B cell (primary cell): ENCODE results near the gene CFAP141.

ENCODE experiments used
- EZH2 ChIP-seq: IDR thresholded peaks from 2 replicates; pipeline ENCODE4 v1.6.1; 2012; ENCODE audit warnings: borderline replicate concordance, low read depth, mild to moderate bottlenecking, moderate library complexity, low read length; ENCODE audit not compliant: insufficient read depth, poor library complexity, severe bottlenecking
- TF ChIP-seq, protein P1 (sequence below): fragments of 200-600 bp; IDR thresholded peaks from one replicate; pipeline ENCODE4 v1.8.0; 2022; ENCODE audit warnings: antibody characterized with exemption, mild to moderate bottlenecking

DNA sequence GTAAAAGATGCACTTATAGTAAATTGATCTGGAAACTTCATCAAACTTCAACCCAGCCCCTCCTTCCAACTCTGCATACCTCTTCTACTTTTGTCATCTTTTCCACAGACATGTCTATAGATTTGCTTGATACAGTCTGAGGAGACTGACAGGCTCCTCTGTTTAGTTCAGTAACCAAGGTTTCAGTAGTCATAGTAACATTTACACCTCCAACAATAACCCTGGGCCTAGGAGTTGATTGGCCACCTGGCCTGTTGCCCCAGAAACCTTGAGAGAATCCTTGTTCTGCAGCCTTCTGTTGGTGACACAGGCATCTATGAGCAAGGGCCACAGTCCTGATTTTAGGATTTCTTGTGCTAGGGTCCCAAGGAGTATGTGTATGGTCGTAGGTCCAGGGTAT, at the start of gene CFAP141:
- TF ChIP-seq, protein P1, sequence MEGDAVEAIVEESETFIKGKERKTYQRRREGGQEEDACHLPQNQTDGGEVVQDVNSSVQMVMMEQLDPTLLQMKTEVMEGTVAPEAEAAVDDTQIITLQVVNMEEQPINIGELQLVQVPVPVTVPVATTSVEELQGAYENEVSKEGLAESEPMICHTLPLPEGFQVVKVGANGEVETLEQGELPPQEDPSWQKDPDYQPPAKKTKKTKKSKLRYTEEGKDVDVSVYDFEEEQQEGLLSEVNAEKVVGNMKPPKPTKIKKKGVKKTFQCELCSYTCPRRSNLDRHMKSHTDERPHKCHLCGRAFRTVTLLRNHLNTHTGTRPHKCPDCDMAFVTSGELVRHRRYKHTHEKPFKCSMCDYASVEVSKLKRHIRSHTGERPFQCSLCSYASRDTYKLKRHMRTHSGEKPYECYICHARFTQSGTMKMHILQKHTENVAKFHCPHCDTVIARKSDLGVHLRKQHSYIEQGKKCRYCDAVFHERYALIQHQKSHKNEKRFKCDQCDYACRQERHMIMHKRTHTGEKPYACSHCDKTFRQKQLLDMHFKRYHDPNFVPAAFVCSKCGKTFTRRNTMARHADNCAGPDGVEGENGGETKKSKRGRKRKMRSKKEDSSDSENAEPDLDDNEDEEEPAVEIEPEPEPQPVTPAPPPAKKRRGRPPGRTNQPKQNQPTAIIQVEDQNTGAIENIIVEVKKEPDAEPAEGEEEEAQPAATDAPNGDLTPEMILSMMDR: no peak
- TF ChIP-seq EZH2: no peak
